GM18519 (cell line): ENCODE measurements around the gene SLC17A7.

Experiments used
- ATAC-seq: cut with Tn5 transposase; IDR thresholded peaks from one replicate; pipeline ENCODE4 v1.9.1; 2021; ENCODE audit warnings: mild to moderate bottlenecking, moderate library complexity; ENCODE audit not compliant: unreplicated experiment, low FRiP score

Gene SLC17A7

DNA sequence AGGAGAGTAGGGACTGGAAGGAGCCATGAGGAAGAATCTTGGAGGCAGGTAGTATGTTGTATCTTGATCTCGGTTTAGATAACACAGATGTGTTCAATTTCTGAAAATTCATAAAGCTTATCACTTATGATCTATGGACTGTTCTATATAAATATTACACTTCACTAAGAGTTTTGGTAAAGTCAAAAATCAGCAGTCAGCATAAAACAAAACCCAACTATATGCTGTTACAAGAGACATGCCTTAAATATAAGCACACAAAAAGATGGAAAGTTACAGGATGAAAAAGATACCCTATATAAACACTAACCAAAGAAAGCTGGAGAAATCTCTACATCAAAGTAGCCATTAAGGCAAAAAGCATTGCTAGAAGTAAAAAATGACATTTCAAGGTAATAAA is 57.7 kb downstream of the SLC17A7 start:
- no peak for ATAC-seq

DNA sequence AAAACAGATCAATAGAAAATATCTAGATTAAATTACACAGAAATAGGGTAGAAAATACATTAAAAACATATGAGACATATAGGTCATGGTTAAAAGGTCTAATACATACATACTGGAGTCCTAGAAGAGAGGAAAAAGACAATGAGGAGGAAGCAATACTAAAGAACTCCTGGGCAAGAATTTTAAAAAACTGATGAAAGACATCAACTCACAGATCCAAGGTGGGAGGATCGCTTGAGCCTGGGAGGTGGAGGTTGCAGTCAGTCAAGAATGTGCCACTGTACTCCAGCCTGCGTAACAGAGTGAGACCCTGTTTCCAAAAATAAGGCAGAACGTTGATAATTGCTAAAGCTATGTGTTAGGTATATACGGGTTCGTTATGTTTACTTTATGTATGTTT is 58.7 kb downstream of the SLC17A7 start:
- ATAC-seq = no peak

DNA sequence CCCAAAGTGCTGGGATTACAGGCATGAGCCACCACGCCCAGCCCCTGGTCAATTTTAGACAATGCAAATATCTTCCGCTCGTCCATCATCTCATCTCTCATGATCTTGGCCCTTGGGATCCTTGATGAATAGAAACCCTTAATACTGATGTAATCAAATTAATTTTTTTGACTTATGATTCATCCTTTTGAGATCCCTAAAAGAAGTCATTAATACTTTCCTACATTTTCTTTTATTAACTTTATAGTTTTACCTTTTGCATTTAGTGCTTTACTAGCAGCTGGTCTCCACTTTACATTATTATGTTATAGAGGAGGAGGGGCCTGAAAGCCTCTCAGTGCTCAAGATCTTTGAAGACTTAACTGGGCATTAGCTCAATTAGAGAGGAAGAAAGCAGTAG is 60.9 kb downstream of the SLC17A7 start:
- no peak for ATAC-seq
